Fibroblast of the conjunctiva (primary cell): ENCODE data around the gene COL13A1.
A peak's percentile ranks its signal among the peaks of the same experiment; 100 is the strongest.

Experiments
- DNase-seq: peaks from one replicate; pipeline ENCODE4 v3.0.0-alpha.2; 2010; ENCODE audit warnings: low read depth

Gene COL13A1

DNA sequence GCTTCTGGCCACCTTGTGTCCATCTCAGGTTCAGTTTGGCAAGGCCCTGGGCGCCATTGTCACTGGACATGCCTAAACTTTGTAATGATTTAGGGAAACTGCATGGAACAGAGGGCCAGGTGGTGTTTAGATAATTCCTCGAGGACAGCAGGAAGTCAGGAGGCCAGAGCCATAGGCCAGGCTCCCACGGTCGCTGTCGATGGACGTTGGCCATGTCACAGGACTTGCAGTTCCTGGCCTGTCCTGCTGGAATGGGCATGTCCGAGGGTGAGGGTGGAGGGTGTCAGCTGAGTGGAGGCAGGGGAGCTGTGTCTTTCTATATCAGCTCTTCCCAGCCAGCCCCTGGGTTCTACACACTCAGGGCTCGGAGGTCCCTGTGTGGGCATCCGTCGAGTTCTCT is 143.1 kb downstream of the COL13A1 start:
- no peak for DNase-seq

DNA sequence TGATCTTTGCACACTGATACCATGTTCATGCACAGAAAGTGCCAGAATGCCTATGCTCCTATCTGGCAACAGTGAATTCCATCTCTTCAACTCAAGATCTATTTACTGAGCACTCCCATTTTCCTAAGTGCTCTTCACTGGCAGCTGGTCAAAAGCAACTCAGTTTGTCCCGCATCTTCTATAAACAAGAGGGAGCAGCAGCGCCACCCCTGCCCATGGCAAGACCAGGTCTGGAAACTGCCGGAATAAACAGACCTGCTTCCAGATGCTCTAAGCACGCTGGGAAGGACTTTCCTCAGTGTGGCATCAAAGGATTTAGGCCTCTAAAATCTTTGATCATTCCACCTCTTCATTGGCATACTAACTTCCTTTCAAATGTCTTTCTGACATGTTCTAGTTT is 146.6 kb downstream of the COL13A1 start:
- DNase-seq = no peak

DNA sequence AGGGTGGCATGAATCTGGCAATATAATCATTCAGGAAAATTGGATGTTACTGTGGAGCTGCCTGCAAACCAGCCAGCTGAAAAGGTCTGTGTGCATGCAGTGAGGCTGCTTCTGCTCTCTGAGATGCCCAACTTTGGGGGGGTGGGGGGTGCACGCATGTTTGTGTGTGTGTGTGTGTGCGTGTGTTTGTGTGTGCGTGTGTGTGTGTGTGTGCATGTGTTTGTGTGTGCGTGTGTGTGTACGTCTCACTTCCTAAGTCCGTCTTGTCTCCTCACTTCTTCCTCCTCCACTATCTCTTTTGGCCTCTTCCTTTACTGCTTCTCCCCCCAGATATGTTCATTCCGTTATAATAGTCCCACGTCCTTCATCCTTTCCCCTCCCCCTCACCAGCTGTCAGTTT is 148.1 kb downstream of the COL13A1 start:
- DNase-seq = no peak

DNA sequence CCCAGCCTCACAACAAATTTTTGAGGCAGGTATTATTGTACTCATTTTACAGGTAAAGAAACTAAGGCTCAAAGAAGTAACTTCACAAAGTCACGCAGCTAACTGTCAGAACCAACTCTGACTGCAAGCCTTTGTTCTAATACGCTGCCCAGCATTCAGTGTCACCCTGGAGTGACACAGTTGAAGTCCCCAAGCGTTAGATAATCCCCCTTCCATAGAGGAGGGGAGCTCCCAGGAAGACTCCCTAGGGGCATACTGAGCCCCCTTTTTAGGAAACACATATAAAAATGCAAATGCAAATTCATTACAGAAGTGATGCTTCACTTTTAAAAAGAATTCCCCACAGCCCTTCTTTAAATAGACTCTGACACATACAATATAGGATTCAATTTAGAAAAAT is 150.0 kb downstream of the COL13A1 start:
- DNase-seq = no peak

DNA sequence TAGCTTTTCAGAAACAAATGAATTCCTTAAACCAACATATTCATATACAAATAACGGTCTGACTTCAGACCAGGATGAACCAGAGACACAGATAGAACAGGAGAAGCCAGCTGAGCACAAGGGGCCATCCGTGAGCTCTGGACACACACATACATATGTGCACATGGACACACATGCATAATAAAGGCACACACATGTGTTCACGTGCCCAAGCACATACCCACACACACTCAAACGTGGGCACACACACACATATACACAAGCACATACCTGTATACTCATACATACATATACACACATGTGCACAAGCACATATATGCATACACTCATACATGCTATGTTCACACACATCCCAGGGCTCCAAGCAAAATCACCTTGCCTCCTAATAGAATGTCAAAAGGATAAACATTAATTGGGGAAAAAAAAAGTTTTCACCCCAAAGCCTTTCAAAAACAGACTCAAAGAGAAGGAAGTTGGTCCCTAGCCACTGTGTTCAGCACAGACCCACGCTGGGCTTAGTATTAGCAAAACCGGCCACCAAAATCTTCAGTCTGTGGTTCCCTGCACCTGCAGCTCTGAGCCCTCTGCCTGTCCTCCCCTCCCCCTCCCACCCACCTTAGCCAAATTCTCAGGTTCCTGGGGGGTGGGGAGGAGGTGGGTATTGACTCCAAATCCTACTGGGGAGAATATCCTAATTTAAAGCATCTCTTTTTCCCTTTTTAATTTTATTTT is 150.5 kb downstream of the COL13A1 start:
- DNase-seq = no peak

DNA sequence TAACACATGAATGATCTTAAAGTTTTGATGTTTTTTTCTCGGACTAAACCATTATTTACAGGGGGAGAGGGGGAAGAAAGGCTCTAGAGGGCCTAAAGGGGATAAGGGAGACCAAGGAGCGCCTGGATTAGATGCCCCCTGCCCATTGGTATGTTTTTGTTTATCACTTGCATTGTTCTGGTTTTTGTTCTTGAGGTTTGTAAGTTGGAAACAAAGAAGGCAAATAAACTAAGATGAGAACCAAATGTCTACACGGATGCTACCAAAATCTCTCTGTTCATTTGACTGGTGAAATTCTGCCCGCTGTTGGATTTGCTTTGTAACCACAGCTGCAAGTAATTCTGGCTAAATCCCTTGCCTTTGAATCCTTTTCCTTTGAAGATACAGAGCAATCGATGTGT is 151.1 kb downstream of the COL13A1 start:
- DNase-seq = peak; percentile 69

DNA sequence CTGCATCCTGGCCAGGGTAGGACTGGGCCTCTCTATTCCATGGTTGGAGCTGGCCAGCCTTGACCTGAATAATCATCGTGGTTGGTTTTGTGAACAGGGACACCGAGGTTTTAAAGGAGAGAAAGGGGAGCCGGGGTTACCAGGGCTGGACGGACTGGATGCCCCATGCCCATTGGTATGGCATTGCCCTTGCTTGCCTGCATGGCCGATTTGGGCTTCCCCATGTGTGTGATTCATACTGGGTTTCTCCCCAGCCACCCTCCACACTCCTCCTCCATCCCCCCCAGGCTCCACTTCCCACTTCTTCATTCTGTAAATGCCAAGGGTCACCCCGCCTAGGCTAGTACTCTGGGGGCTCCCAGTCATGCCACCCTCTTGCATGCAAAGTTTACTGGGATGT is 152.1 kb downstream of the COL13A1 start:
- no peak for DNase-seq

DNA sequence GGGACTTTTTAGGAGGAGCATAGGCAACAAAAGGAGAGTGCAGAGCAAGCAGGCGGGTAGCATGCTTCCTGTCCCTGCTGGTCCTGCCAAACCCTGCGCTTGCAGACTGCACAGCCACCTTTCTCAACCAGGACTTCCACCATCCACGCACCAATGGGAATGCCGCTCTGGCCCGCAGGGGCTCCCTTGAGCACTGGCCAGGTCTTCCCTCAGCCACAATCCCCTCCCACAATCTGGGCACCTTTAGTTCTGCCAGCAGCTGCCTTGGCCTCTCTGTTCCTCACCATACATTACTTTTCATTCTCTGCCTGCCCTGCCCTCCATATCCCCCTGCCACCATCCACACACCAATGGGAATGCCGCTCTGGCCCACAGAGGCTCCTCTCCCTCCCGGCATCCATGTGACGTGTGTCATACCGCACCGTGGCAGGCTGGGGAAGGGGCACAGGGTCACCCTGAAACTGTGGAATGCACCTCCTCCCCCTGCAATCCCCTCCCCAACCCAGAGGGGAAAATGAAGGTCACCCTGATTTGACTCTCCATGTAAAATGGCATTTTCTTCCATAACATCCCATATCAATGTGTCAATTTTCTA is 153.6 kb downstream of the COL13A1 start:
- no peak for DNase-seq

DNA sequence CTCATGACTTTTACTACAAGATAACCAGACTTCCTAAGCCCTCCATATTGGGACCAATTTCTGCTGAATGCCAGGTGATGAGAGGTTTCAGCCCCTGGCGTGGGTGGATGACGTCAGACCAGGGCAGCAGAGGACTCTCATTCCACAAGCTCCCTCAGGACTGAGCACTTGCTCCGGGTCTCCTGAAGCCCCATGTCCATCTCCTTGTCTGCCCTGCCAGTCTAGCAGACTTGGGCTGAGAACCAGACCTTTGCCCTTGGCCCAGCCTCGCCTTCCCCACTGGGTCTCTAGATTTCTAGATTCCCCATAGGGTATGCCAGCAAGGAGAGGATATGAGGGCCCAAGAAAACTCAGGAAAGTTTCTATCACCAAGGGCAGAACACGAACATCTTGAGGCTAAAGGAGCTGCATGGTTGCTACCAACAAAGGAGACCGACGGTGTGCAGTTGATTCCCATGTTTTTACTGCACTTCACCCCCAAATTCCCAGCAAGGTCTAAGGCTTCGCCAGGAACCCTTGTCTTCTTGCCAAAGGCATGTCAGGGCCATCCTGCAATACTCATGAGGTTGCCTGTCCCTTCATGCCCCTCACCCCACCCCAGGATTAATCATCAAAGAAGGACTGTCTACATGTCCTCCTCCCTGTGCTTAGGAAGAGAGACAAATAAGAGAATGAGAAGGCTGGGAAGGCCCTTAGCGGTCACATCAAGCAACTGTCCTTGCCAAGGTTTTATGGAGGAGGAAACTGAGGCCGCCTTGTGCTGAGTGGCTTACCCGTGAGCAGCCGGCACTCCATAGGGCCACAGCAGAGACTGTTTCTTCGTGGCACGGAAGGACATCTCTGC is 154.4 kb downstream of the COL13A1 start:
- no peak for DNase-seq

DNA sequence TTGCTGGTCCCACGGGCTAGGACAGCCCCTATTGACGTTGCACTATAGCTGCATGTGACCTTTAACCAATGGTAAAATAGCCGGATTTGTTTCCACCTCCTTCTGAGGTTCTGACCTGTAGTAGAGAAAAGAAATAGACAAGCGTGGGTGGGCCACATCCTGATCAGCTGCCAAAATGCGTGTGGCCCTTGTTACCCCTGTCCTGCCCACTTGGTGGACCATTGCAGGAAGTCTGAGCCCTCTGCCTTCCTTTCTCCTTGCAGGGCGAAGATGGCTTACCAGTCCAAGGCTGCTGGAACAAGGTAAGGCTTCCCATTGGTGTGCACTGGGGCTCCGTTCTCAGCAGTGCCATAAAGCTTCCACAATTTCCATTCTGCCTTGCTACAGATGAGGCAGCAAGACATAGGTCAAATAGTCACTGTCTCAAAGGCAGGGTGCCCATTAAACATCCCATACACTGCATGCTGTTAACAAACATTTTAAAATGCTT is 155.1 kb downstream of the COL13A1 start:
- DNase-seq = no peak

DNA sequence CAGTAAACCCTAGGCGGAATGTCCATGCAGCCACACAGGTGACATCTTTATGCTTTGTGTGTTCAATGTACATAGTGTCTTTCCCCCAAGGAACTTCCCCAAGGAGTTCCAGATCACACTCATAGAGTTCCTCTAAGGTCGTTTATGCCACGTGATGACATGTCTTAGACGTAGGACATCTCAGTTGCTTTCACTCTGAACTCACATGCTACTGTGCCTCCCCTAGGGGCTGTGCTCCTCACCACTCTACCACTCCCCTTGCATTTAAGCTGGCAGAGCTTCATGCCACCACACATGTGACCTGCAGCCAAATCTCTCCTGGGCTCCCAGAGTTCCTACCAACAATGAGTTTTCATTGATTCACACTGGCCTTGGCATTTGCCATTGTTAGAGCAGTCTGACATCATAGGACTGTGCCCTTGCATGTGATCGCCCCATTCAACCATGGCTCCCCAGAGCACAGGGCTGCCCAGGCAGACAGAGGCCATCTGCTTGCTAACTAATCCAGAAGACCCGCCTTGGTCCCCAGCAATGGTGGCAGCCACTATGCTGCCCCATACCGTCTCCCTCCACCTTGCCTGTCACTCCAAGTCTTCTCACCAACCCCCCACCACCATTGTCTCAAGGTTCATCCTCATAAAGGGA is 155.7 kb downstream of the COL13A1 start:
- DNase-seq = no peak

DNA sequence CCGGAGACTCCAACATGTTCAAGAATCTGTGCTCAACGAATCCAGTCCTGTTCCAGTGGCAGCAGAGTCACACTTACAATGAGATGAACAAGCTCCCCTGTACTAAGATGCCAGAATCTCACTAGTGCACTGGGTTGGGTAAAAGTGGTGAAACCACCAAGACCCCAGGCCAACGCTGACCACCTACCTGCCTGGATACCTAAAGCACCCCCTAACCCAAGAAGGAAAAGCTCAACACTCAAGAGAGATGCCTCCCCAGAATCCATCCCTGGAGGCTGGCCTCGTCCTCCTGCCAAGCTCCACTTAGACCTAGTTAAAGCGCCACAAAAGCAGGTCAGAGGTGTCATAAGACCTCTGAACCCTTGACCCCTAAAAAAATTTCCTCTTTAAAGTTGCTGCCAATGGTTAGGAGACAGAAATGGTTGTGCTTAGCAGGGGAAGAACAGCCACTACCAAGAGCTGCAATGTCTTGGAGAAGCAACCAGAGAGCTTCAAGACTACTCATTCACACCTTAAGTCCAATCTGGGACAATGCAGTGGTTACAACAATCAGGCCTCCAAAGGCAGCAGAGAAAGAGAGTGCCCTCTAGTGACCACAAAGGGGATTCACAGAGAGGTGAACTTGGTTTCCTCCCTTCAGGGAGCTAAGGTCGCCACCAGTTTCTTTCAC is 156.3 kb downstream of the COL13A1 start:
- DNase-seq = no peak

DNA sequence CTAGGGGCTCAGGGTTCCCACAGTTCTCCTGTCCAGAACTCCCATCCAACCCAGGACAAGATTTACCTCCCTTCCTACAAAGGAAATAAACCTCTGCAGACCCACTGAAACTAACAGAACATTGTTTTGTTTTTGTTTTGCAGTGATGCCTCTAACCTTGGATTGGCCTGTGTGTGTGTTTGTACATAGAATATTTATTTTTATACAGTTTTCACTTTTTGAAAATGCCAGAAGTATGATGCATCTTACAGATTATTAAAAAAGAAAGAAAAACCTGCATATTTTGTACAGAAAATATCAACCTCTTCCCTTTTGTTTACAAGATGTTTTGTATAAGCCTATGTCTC is 156.8 kb downstream of the COL13A1 start:
- no peak for DNase-seq

DNA sequence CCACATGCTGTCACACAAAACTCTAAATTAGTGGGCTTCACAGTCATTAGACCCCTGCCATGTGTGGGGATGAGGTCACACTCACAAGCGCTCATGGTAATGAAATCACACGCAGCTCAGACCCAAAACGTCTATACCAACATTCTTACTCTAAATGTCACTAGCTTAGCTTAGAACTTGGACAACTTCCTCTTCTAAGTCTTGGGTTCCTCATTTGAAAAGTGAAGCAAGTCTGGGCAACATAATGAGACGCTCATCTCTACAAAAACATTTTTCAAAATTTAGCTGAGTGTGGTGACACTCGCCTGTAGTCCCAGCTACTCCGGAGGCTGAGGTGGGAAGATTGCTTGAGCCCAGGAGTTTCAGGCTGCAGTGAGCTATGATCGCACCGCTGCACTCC is 158.2 kb downstream of the COL13A1 start:
- no peak for DNase-seq

DNA sequence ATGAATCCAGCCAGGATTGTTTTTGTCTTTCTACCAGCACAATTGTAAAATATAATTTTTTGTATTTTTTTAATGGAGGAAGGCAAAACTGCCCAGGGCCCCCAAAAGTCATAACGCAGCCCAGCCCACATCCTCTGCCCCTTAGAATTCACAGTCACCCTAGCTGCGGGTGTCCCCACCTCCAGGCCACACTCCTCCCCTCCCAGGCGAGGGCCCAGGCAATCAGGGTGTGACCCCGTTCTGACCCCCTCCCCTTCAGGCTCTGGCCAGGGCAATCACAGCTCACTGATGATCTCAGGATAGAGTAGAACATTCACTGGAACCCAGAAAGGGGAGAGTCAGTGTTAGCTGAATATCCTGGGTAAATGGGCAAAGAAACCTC is 158.9 kb downstream of the COL13A1 start:
- no peak for DNase-seq

DNA sequence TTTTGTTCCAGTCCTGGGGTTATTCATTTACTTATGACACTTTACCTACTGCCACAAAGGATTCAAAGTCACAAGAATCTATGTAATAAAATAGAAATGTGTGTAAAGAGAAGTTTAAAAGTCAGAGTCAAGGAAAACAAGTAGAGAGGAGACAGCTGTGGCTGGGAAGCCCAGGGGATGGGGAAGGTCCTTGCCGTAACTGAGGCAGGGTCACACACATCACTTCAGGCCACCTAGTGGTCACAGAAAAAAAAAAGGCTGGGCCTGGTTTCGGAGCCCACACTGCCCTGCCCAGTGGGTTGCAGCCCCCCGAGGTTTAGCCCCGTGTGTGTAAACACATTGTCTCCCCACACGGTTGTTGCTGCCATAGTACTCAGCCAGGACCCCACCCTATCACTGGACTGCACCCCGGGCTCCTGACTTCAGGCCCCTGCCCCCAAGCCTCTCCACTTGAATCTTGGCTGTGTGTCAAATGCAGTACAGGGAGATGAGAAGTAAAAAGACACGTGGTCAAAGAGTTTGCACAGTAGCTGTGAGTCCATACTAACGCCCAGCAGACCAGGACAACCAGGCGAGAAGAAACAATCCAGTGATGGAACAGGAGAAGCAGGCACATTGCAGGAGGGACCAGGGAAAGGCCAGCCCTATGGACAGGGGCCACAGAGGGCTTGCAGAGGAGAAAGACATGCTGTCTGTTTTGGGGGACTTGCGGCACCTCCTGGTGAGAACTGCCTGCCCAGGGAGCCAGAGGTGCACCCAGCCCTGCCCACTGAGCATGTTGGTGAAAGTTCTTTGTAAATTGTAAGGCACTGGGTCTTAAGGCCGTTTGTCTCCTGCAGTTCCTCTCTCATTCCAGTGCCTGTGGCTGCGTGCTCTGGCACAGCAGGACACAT is 159.5 kb downstream of the COL13A1 start:
- DNase-seq = no peak

DNA sequence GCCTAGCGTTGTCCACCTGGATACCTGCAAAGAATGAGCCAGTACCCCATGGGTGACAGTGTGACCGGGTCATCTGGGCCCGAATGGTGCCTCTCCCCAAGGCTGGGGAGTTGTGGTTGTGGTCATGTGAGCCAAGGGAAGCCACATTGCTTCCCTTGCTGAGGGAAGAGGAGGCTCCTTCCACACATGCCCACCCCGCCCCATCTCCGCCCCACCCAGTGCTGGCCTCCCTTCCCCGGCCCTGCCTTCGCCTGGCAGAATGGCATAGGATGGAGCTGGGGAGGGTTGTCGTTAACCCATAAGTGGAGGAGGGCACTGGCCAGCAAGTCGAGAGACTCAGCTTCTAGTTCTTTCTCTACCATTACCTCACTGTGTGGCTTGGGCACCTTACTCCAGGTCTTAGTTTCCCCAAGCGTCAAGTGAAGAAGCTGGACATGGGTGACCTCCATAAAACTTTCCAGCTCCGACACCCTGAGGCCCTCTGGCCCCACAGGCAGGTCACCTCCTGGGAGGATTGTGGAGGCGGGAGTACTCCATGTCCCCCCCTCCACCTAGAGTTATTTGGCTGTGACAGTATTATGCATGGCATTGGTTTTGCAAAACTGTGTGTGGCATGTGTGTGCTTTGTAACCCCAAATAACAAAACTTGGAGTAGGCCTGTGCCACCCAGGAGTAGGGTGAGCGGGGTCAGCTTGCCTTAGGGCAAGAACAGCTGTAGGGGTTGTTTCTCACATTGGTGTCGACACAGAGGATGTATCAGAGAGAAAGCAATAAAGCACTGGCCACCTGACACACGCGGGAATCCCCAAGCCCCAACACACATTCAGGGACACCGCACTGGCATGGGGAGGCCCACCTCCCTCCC is 160.4 kb downstream of the COL13A1 start:
- DNase-seq = no peak

DNA sequence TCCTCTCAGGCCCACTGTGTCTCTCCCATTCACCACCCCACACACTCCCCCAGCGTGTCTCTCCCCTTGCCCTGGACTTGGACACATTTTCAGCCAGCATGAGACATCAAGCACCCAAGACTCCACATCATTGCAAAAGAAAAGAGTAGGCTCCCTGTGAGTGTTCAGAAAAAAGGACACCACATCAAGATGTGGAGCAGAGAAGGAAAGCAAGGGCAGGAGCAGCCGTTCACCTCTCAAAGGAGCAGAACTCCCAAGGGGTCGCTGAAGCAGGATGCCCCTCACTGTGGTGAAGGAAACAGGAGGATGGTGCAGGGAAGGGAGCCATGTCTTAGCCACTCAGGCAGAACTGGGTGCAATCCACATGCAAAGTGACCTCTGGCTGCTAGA is 161.0 kb downstream of the COL13A1 start:
- no peak for DNase-seq

DNA sequence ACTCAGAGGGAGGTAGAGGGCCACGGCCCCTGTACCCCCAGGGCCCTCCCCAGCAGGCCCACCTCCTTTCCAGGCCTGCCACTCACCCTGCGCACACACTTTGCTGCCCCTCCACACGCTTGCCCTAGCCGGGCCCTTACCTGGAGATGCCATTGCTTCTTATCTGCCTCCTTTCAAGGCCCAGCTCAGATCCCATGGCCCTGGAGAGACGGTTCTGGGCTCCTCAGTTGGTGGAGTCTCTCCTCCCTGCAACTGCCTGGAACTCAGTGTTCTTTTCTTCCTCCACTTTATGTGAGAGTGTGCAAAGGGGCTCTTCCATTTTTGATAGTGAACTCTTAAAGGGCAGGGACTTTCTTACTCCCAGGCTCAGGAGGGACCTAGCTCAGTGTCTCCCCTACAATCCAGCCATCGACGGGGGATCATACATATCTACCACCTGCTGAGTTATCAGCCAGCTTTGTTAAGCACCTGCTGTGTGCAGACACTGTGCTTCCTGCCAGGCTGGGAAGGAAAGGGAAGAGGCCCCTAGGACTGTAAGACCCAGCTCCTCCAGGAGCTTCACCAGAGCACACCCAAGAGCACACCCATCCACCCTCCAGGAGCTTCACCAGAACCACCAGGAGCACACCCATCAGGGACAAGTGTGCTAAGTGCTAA is 161.6 kb downstream of the COL13A1 start:
- no peak for DNase-seq
